Uterus (tissue), 2 donors: ENCODE measurements around the gene PIGK.

ENCODE experiments used
- CTCF ChIP-seq, 4 experiments: fragments of 200-600 bp in 2 of 4; fragments of 450-650 bp in 2 of 4; sonication (generic) in 2 of 4; IDR thresholded peaks; one replicate each; pipeline ENCODE4 v1.5.1; 2016 to 2019; ENCODE audit warnings: antibody characterized with exemption in 4 of 4, mild to moderate bottlenecking in 2 of 4, moderate library complexity in 1 of 4
- POLR2A ChIP-seq, 2 donors: fragments of 450-650 bp; IDR thresholded peaks; one replicate each; pipeline ENCODE4 v1.6.1; 2016; ENCODE audit warnings: antibody characterized with exemption in 2 of 2, mild to moderate bottlenecking in 1 of 2, moderate library complexity in 1 of 2

GRCh38 chr1:77040826-77041225 is 178.4 kb downstream of the PIGK start:
- no peak for TF ChIP-seq CTCF (IDR thresholded peaks at IDR 0.05)
- no peak for TF ChIP-seq POLR2A (IDR thresholded peaks at IDR 0.05)
